Keratinocyte (primary cell): Measurements from ENCODE around the gene SLC3A2. TPM values are rescaled to one million over a fixed set of nuclear protein-coding genes. Genes with fewer than 3 reads are reported as not detected.

Experiments
- DNase-seq: peaks from one replicate; pipeline ENCODE4 v3.0.0-alpha.2; 2011; ENCODE audit warnings: low read depth, missing footprints, low spot score
- FAIRE-seq: peaks from 2 replicates; lab custom pipeline; 2011; peaks lifted over from hg19 to GRCh38; lab: Jason Lieb, UNC
- H2AFZ ChIP-seq: 2 replicates; pipeline ENCODE4 v1.6.0; 2012; ENCODE audit warnings: low read length, control low read depth, inconsistent platforms; ENCODE audit not compliant: control insufficient read depth
- H3K27ac ChIP-seq: 2 replicates; pipeline ENCODE4 v1.5.1; 2011; ENCODE audit warnings: low read length; ENCODE audit not compliant: control insufficient read depth, insufficient read depth
- H3K27me3 ChIP-seq: 3 replicates; pipeline ENCODE4 v1.6.0; 2011; ENCODE audit warnings: low read length; ENCODE audit not compliant: control insufficient read depth, insufficient read depth; ENCODE audit errors: extremely low read depth
- H3K36me3 ChIP-seq, 2 experiments: 2 replicates in 1 of 2; 3 replicates in 1 of 2; pipeline ENCODE4 v1.5.1; 2011; ENCODE audit warnings: low read length in 2 of 2, mild to moderate bottlenecking in 1 of 2; ENCODE audit not compliant: control insufficient read depth in 2 of 2, insufficient read depth in 2 of 2; ENCODE audit errors: extremely low read depth in 1 of 2
- H3K4me1 ChIP-seq: 3 replicates; pipeline ENCODE4 v1.5.1; 2011; ENCODE audit warnings: low read length; ENCODE audit not compliant: control insufficient read depth, insufficient read depth; ENCODE audit errors: extremely low read depth
- H3K4me2 ChIP-seq: 3 replicates; pipeline ENCODE4 v1.6.0; 2011; ENCODE audit warnings: low read depth, low read length; ENCODE audit not compliant: control insufficient read depth, insufficient read depth; ENCODE audit errors: extremely low read depth
- H3K4me3 ChIP-seq, 3 experiments: fragments of 200-600 bp in 1 of 3; sonication (generic) in 1 of 3; 2 replicates in 2 of 3; 3 replicates in 1 of 3; pipeline ENCODE4 v1.5.1; 2011 to 2016; ENCODE audit warnings: low read length in 3 of 3, mild to moderate bottlenecking in 3 of 3, control low read depth in 2 of 3, inconsistent platforms in 1 of 3, low read depth in 1 of 3, mixed read lengths in 1 of 3, mixed run types in 1 of 3, moderate library complexity in 1 of 3; ENCODE audit not compliant: control insufficient read depth in 2 of 3, insufficient read depth in 2 of 3; ENCODE audit errors: extremely low read depth in 1 of 3
- H3K79me2 ChIP-seq: 2 replicates; pipeline ENCODE4 v1.6.0; 2012; ENCODE audit warnings: low read length; ENCODE audit not compliant: control insufficient read depth, insufficient read depth
- H3K9ac ChIP-seq: 3 replicates; pipeline ENCODE4 v1.6.0; 2011; ENCODE audit warnings: low read length; ENCODE audit not compliant: control insufficient read depth, insufficient read depth; ENCODE audit errors: extremely low read depth
- H3K9me1 ChIP-seq: 3 replicates; pipeline ENCODE4 v1.6.0; 2011; ENCODE audit warnings: low read length; ENCODE audit not compliant: control insufficient read depth, insufficient read depth; ENCODE audit errors: extremely low read depth
- H3K9me3 ChIP-seq: 2 replicates; pipeline ENCODE4 v1.5.1; 2012; ENCODE audit warnings: low read depth, low read length; ENCODE audit not compliant: control insufficient read depth
- H4K20me1 ChIP-seq: 3 replicates; pipeline ENCODE4 v1.6.0; 2011; ENCODE audit warnings: low read length; ENCODE audit not compliant: control insufficient read depth, insufficient read depth; ENCODE audit errors: extremely low read depth
- EZH2 ChIP-seq: IDR thresholded peaks from one replicate; pipeline ENCODE4 v1.6.1; 2012; ENCODE audit warnings: inconsistent platforms, mild to moderate bottlenecking, low read length, moderate library complexity
- dilution Hi-C: fragments of 300-500 bp; cut with MboI; formaldehyde crosslinking; loops from one replicate; pipeline ENCODE4 v1.7.0; 2020; ENCODE audit warnings: low sequenced_read_pairs; ENCODE audit not compliant: extremely low pct_ligation_motif_present
- polyA plus RNA-seq, 5 experiments: library from polyadenylated mRNA; depleted of rRNA in 3 of 5; stranded (reverse) in 3 of 5; stranded (forward) in 1 of 5; unstranded in 1 of 5; fragments of >200 nt; gene quantifications; 1 replicate in 1 of 5; 2 replicates in 3 of 5; 3 replicates in 1 of 5; pipeline versions ENCODE4 v1.2.1 to v1.2.3, GENCODE V29; 2011 to 2012; ENCODE audit warnings: missing spikeins in 2 of 5, low read depth in 1 of 5, low replicate concordance in 1 of 5
- TF ChIP-seq, protein P1 (sequence below), 3 experiments: IDR thresholded peaks in 1 of 3; conservative IDR thresholded peaks in 1 of 3; optimal IDR thresholded peaks in 1 of 3; 2 replicates in 2 of 3; 3 replicates in 1 of 3; pipeline versions ENCODE3 to v1.5.1; 2011; ENCODE audit warnings: low read length in 3 of 3, mild to moderate bottlenecking in 3 of 3, moderate library complexity in 2 of 3, control low read depth in 1 of 3, inconsistent platforms in 1 of 3; ENCODE audit not compliant: insufficient read depth in 2 of 3; ENCODE audit errors: extremely low read depth in 1 of 3

Gene SLC3A2
- polyA plus RNA-seq, 1 donor (not counting 4 experiments of a cell fraction or from before 2014, with no cell fraction given): 469 TPM

- no peaks in the 10 kb centered on the region for H4K20me1 ChIP-seq
- no peaks in the 10 kb centered on the region for H3K36me3 ChIP-seq
- H3K27ac ChIP-seq: no peak overlapping the region
- H3K9me3 ChIP-seq: no peaks in the 10 kb centered on the region
- H3K4me1 ChIP-seq: no peaks in the 10 kb centered on the region
- no peak overlapping the region for H3K9ac ChIP-seq
- H3K9me1 ChIP-seq: no peaks in the 10 kb centered on the region
- TF ChIP-seq, protein P1, sequence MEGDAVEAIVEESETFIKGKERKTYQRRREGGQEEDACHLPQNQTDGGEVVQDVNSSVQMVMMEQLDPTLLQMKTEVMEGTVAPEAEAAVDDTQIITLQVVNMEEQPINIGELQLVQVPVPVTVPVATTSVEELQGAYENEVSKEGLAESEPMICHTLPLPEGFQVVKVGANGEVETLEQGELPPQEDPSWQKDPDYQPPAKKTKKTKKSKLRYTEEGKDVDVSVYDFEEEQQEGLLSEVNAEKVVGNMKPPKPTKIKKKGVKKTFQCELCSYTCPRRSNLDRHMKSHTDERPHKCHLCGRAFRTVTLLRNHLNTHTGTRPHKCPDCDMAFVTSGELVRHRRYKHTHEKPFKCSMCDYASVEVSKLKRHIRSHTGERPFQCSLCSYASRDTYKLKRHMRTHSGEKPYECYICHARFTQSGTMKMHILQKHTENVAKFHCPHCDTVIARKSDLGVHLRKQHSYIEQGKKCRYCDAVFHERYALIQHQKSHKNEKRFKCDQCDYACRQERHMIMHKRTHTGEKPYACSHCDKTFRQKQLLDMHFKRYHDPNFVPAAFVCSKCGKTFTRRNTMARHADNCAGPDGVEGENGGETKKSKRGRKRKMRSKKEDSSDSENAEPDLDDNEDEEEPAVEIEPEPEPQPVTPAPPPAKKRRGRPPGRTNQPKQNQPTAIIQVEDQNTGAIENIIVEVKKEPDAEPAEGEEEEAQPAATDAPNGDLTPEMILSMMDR (optimal IDR thresholded peaks at IDR 0.05 in 1 of 3, IDR thresholded peaks at IDR 0.05 in 1 of 3, conservative IDR thresholded peaks at IDR 0.05 in 1 of 3; ENCODE audit: extremely low read depth in 1 of 3, insufficient read depth in 2 of 3, low read length in 3 of 3): peak in 1 of 3 experiments; percentile 13
- TF ChIP-seq EZH2: no peak
- no peak overlapping the region for H3K4me2 ChIP-seq
- DNase-seq (no peak), FAIRE-seq (no peak)
- no peak overlapping the region for H3K4me3 ChIP-seq
- no peaks in the 10 kb centered on the region for H3K79me2 ChIP-seq
- dilution Hi-C loops: no loop called here
- no peak overlapping the region for H2AFZ ChIP-seq
- H3K27me3 ChIP-seq: peaks cover 26% of the 10 kb centered on the region
Measured at GRCh38 chr11:62931499-62932278, 51.0 kb downstream of the SLC3A2 start.

DNA sequence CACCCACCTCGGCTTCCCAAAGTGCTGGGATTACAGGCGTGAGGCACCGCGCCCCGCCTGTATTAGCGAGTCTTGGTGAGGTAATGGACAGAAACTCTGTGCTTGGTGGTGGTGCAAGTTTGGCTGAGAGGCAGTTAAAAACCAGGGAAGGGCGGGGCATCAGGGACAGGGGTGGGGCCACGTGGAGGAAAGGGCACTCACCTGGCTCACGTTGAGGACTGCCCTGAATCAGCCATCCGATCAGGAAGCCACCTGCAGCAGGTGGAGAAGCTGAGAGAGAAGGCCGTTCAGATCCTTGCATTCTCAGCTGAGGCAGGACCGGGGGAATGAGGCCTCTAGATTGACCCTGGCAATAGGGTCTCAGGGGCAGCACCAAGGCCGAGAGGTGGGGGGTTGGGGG, 52.6 kb downstream of the SLC3A2 start:
- Histone ChIP-seq H2AFZ (no peak overlapping the region), H3K79me2 (no peaks in the 10 kb centered on the region), H3K36me3 (no peaks in the 10 kb centered on the region), H3K4me1 (no peaks in the 10 kb centered on the region), H3K4me3 (no peak overlapping the region), H3K9me1 (no peaks in the 10 kb centered on the region), H3K27ac (no peak overlapping the region), H4K20me1 (no peaks in the 10 kb centered on the region), H3K4me2 (no peak overlapping the region), H3K9me3 (no peaks in the 10 kb centered on the region), H3K27me3 (peaks cover 12% of the 10 kb centered on the region), H3K9ac (no peak overlapping the region)
- FAIRE-seq (no peak), DNase-seq (no peak)
- TF ChIP-seq, protein P1 (optimal IDR thresholded peaks at IDR 0.05 in 1 of 3, IDR thresholded peaks at IDR 0.05 in 1 of 3, conservative IDR thresholded peaks at IDR 0.05 in 1 of 3; ENCODE audit: extremely low read depth in 1 of 3, insufficient read depth in 2 of 3, low read length in 3 of 3): no peak
- no peak for TF ChIP-seq EZH2
- dilution Hi-C loops: no loop called here
